Mesenchymal stem cell (in vitro differentiated cells and primary cell): ENCODE data around the gene ISLR2.

Source experiments
- DNase-seq: peaks from one replicate; pipeline ENCODE4 v3.0.0-alpha.2; 2013
- H2AFZ ChIP-seq: one replicate; pipeline ENCODE4 v1.6.1; 2013; ENCODE audit warnings: low read depth, mild to moderate bottlenecking, control low read depth, inconsistent platforms, low read length, moderate library complexity
- H2AK5ac ChIP-seq: 2 replicates; pipeline ENCODE4 v1.6.1; 2013; ENCODE audit warnings: low read length, moderate library complexity, mild to moderate bottlenecking, inconsistent platforms; ENCODE audit not compliant: severe bottlenecking
- H2BK120ac ChIP-seq: one replicate; pipeline ENCODE4 v1.6.1; 2013; ENCODE audit warnings: low read depth, mild to moderate bottlenecking, inconsistent platforms, low read length, moderate library complexity
- H2BK12ac ChIP-seq, 2 experiments: one replicate each; pipeline ENCODE4 v1.6.1; 2013; ENCODE audit warnings: inconsistent platforms in 2 of 2, low read length in 2 of 2, mild to moderate bottlenecking in 2 of 2, moderate library complexity in 2 of 2, control low read depth in 1 of 2
- H2BK15ac ChIP-seq: one replicate; pipeline ENCODE4 v1.6.1; 2013; ENCODE audit warnings: mild to moderate bottlenecking, low read depth, inconsistent platforms; ENCODE audit not compliant: poor library complexity, severe bottlenecking
- H2BK5ac ChIP-seq: 2 replicates; pipeline ENCODE4 v1.6.1; 2013; ENCODE audit warnings: low read depth, mild to moderate bottlenecking, low read length, control low read depth, inconsistent platforms; ENCODE audit not compliant: poor library complexity, severe bottlenecking
- H3K14ac ChIP-seq, 2 experiments: one replicate each; pipeline ENCODE4 v1.6.1; 2013; ENCODE audit warnings: inconsistent platforms in 2 of 2, low read length in 2 of 2, control low read depth in 1 of 2, mild to moderate bottlenecking in 1 of 2, moderate library complexity in 1 of 2
- H3K18ac ChIP-seq, 2 experiments: one replicate each; pipeline ENCODE4 v1.6.1; 2013; ENCODE audit warnings: inconsistent platforms in 2 of 2, low read length in 2 of 2, control low read depth in 1 of 2, low read depth in 1 of 2, mild to moderate bottlenecking in 1 of 2
- H3K23ac ChIP-seq, 2 experiments: one replicate each; pipeline ENCODE4 v1.6.1; 2013; ENCODE audit warnings: inconsistent platforms in 2 of 2, low read length in 2 of 2, mild to moderate bottlenecking in 2 of 2, moderate library complexity in 2 of 2, control low read depth in 1 of 2
- H3K27ac ChIP-seq: 2 replicates; pipeline ENCODE4 v1.5.1; 2013; ENCODE audit warnings: mild to moderate bottlenecking, moderate library complexity, low read length, control low read depth, inconsistent platforms; ENCODE audit not compliant: poor library complexity, severe bottlenecking
- H3K27me3 ChIP-seq, 2 experiments: 2 replicates each; pipeline versions ENCODE4 v1.6.1 to v1.7.0; 2013; ENCODE audit warnings: low read length in 2 of 2, mild to moderate bottlenecking in 2 of 2, moderate library complexity in 2 of 2, control low read depth in 1 of 2, inconsistent platforms in 1 of 2; ENCODE audit not compliant: control insufficient read depth in 1 of 2, insufficient read depth in 1 of 2
- H3K36me3 ChIP-seq, 2 experiments: 2 replicates each; pipeline versions ENCODE4 v1.6.1 to v1.7.0; 2013; ENCODE audit warnings: low read length in 2 of 2, control low read depth in 1 of 2, inconsistent platforms in 1 of 2, low read depth in 1 of 2, mild to moderate bottlenecking in 1 of 2; ENCODE audit not compliant: insufficient read depth in 2 of 2, control insufficient read depth in 1 of 2
- H3K4ac ChIP-seq, 2 experiments: one replicate each; pipeline ENCODE4 v1.6.1; 2013; ENCODE audit warnings: inconsistent platforms in 2 of 2, low read length in 2 of 2, mild to moderate bottlenecking in 2 of 2, moderate library complexity in 2 of 2, control low read depth in 1 of 2, low read depth in 1 of 2
- H3K4me1 ChIP-seq: 2 replicates; pipeline ENCODE4 v1.6.1; 2013; ENCODE audit warnings: low read depth, low read length, control low read depth; ENCODE audit not compliant: control insufficient read depth, insufficient read depth
- H3K4me2 ChIP-seq: 2 replicates; pipeline ENCODE4 v1.6.1; 2013; ENCODE audit warnings: low read length, mild to moderate bottlenecking, inconsistent platforms; ENCODE audit not compliant: poor library complexity, severe bottlenecking
- H3K4me3 ChIP-seq, 2 experiments: 2 replicates each; pipeline versions ENCODE4 v1.5.1 to v1.7.0; 2013; ENCODE audit warnings: low read length in 2 of 2, mild to moderate bottlenecking in 2 of 2, control low read depth in 1 of 2, low read depth in 1 of 2; ENCODE audit not compliant: insufficient read depth in 1 of 2
- H3K79me1 ChIP-seq: replicated peaks from 2 replicates; pipeline ENCODE4 v1.6.1; 2013; ENCODE audit warnings: mild to moderate bottlenecking, control low read depth, low read length, inconsistent platforms; ENCODE audit not compliant: poor library complexity, severe bottlenecking
- H3K9ac ChIP-seq: 2 replicates; pipeline ENCODE4 v1.7.0; 2013; ENCODE audit warnings: mild to moderate bottlenecking, low read length, moderate library complexity
- H3K9me3 ChIP-seq: 2 replicates; pipeline ENCODE4 v1.7.0; 2013; ENCODE audit warnings: mild to moderate bottlenecking, low read length; ENCODE audit not compliant: control insufficient read depth
- H4K8ac ChIP-seq: one replicate; pipeline ENCODE4 v1.6.1; 2013; ENCODE audit warnings: inconsistent platforms, mild to moderate bottlenecking, low read length, moderate library complexity
- H4K91ac ChIP-seq: one replicate; pipeline ENCODE4 v1.6.1; 2013; ENCODE audit warnings: mild to moderate bottlenecking, low read length, inconsistent platforms
- WGBS: methylation state at CpG from one replicate; pipeline ENCODE4 v1.1.7; 2013; ENCODE audit warnings: mixed read lengths; 5-methylcytosine and 5-hydroxymethylcytosine counted together

ISLR2 gene

GRCh38 chr15:74178326-74179100 is 48.1 kb downstream of the ISLR2 start:
- Histone ChIP-seq H3K4me1 (peaks cover 73% of the 10 kb centered on the region), H2AFZ (no peak overlapping the region), H3K4me2 (no peak overlapping the region), H2BK12ac (peak overlapping the region; percentile 42 to 60), H3K79me1 (no peaks in the 10 kb centered on the region), H3K23ac (no peak overlapping the region), H3K4ac (no peak overlapping the region), H3K4me3 (no peak overlapping the region), H3K18ac (no peak overlapping the region), H2BK15ac (no peak overlapping the region), H2AK5ac (peak overlapping the region; percentile 93), H3K27me3 (no peaks in the 10 kb centered on the region), H4K91ac (no peak overlapping the region), H4K8ac (peak overlapping the region; percentile 45), H3K27ac (peak overlapping the region; percentile 68), H3K36me3 (peaks cover 14 to 21% of the 10 kb centered on the region in 2 experiments), H3K9me3 (no peaks in the 10 kb centered on the region), H2BK5ac (no peak overlapping the region), H3K9ac (no peak overlapping the region), H2BK120ac (no peak overlapping the region), H3K14ac (no peak overlapping the region)
- DNase-seq, result no peak
- WGBS, result 95% methylated on average over 7 of the region's 7 CpGs

- Histone ChIP-seq H4K91ac (no peak overlapping the region), H3K27me3 (no peaks in the 10 kb centered on the region), H3K27ac (peak overlapping the region; percentile 68), H3K4me2 (no peak overlapping the region), H3K18ac (peak overlapping the region; percentile 55 to 57), H3K23ac (no peak overlapping the region), H3K36me3 (peaks cover 14 to 22% of the 10 kb centered on the region in 2 experiments), H3K14ac (no peak overlapping the region), H3K4me1 (peaks cover 65% of the 10 kb centered on the region), H2BK15ac (no peak overlapping the region), H3K79me1 (no peaks in the 10 kb centered on the region), H2BK12ac (peak overlapping the region; percentile 42 to 45), H3K4ac (no peak overlapping the region), H2AK5ac (peak overlapping the region; percentile 93), H2BK120ac (peak overlapping the region; percentile 45), H3K9ac (no peak overlapping the region), H4K8ac (peak overlapping the region; percentile 45), H3K9me3 (no peaks in the 10 kb centered on the region), H3K4me3 (peak overlapping the region in 1 of 2 experiments; percentile 9), H2AFZ (no peak overlapping the region), H2BK5ac (no peak overlapping the region)
- WGBS, result 37% methylated on average over 11 of the region's 13 CpGs
- DNase-seq, result peak; percentile 84
These were observed 48.9 kb downstream of the ISLR2 start for GRCh38 chr15:74179101-74179841.

- Histone ChIP-seq H3K4me3 (peak overlapping the region in 1 of 2 experiments; percentile 9), H4K91ac (peak overlapping the region; percentile 85), H3K9ac (peak overlapping the region; percentile 40), H3K4me2 (no peak overlapping the region), H3K4ac (peak overlapping the region in 1 of 2 experiments; percentile 52), H3K36me3 (peaks cover 13 to 26% of the 10 kb centered on the region in 2 experiments), H3K23ac (no peak overlapping the region), H2BK120ac (no peak overlapping the region), H2AFZ (no peak overlapping the region), H4K8ac (peak overlapping the region; percentile 74), H3K9me3 (no peaks in the 10 kb centered on the region), H3K18ac (no peak overlapping the region), H3K14ac (peak overlapping the region in 1 of 2 experiments; percentile 72), H2AK5ac (peak overlapping the region; percentile 65), H2BK12ac (peak overlapping the region; percentile 42 to 64), H3K4me1 (peaks cover 58% of the 10 kb centered on the region), H2BK5ac (no peak overlapping the region), H3K79me1 (no peaks in the 10 kb centered on the region), H3K27ac (peak overlapping the region; percentile 68), H3K27me3 (no peaks in the 10 kb centered on the region), H2BK15ac (no peak overlapping the region)
- peak; percentile 22 for DNase-seq
- 93% methylated on average over 14 of the region's 17 CpGs for WGBS
These were observed 49.8 kb downstream of the ISLR2 start for GRCh38 chr15:74179983-74180880.
